GM18861 (cell line): ENCODE results near the gene ZNF569.
"Not testable (repeated sequence)": the region's sequence is repeated elsewhere in the genome, so short reads cannot be mapped to it uniquely, and the experiment has no call there.

ENCODE experiments used
- ATAC-seq: cut with Tn5 transposase; IDR thresholded peaks from one replicate; pipeline ENCODE4 v1.9.1; 2021; ENCODE audit not compliant: unreplicated experiment

The ZNF569 gene

GRCh38 chr19:37466798-37467607 is at the start of gene ZNF569:
Gene ZNF569 (minus strand): TSS chr19:37467444. CDS start chr19:37444921, 22,523 bp downstream.
- ATAC-seq = peak; percentile 46

- ATAC-seq = no peak
Observed at GRCh38 chr19:37513397-37513796, 46.2 kb upstream of the ZNF569 start.

DNA sequence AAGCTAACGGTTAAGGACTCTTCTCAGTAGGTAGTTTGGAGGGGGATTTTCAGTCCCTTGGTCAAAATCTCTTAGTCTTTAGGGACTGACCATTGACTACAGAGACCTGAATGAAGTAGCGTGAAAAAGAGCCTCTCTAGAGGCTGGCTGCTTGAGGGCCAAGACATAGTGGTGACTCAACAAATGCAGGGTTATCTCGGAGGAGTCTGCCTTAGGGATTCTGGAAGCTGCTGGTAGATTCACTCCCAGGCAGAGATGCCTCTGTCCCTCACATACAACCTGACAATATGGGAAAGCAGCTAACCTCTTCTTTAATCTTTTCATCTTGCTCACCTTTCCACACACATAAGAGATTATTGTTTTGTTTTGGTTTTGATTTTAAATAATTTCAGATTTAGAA is 44.6 kb upstream of the ZNF569 start:
- no peak for ATAC-seq

DNA sequence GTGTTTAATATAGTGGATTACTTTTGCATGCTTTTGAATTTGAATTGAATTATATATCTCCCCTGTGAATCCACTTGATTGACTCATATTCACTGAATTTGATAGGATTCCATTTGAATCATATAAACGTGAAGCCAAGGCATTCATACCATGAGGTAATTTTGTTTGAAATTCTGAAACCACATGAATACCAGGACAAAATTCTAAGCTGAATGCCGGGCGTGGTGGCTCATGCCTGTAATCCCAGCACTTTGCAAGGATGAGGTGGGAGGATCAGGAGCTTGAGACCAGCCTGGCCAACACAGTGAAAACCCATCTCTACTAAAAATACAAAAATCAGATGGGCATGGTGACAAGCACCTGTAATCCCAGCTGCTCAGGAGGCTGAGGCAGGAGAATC is 43.9 kb upstream of the ZNF569 start:
- no peak for ATAC-seq

- no peak for ATAC-seq
Observed at GRCh38 chr19:37507167-37507464, 39.9 kb upstream of the ZNF569 start.

DNA sequence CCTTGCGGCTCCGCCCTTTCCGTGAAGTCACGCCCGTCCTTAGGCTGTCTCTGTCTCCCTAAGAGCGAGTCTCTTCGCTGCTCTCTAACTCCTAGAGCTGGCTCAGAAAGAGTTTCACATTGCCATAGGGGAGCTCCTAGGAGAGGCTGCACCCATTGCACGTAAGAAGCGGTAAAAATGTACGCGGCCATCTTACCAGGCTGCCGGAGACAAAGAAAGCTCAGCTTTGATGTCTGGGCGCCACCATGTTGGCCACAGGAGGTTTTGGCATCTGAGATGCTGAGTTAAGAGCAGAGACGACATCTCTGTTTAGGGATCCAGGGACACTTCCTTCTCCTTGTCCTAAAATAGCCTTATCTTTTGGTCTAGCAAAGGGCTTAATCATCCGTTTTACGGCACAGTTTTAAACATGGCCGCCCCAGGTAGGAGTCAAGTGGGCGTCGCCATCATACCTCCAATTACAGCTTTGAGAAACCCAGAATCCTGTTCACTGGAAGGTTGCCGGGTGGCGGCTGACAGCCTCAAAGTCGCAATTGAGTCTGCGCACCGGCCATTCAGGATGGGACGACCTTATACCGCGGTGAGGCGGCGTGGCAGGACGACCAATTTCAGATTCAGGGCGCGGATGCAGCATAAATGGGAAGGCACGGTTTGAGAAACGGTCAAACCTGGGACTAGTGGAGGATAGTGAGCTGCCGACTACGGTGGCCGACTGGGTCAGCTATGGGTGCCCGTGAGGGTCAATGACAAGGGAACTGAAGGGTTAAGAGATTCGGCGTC is 39.3 kb upstream of the ZNF569 start, which contains the start of gene ZNF793:
Gene ZNF793, plus strand, starts transcription at position 553 of the 780 bp plus-strand sequence. CDS start 16,501 bp downstream, outside the sequence.
- no peak for ATAC-seq

- no peak for ATAC-seq
Observed at GRCh38 chr19:37505958-37506386, 38.7 kb upstream of the ZNF569 start.

GRCh38 chr19:37492213-37492612 is 25.0 kb upstream of the ZNF569 start:
- ATAC-seq = no peak

GRCh38 chr19:37484406-37485168 is 17.3 kb upstream of the ZNF569 start:
- no peak for ATAC-seq

DNA sequence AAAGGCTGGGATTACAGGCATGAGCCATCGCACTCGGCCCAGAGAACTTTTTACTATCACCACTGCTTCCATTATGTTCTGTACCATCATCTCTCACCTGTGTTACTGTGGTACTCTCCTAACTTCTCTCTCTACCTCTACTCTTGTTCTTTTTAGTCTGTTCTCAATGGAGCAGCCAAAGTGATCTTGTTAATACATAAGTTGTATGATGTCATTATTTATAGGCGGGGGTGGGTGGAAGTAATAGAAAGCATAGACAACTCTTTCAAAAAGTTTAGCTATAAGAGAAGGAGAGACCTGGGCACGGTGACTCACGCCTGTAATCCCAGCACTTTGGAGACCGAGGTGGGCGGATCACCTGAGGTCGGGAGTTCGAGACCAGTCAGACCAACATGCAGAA is 4.9 kb upstream of the ZNF569 start:
- no peak for ATAC-seq

- no peak for ATAC-seq
Observed at GRCh38 chr19:37470216-37470615, 3.0 kb upstream of the ZNF569 start.

GRCh38 chr19:37468961-37469777 is 1.9 kb upstream of the ZNF569 start, which contains the start of gene ZNF570:
Gene ZNF570 (plus strand): TSS chr19:37469356. CDS start chr19:37470355, 999 bp downstream.
- peak; percentile 63 for ATAC-seq

DNA sequence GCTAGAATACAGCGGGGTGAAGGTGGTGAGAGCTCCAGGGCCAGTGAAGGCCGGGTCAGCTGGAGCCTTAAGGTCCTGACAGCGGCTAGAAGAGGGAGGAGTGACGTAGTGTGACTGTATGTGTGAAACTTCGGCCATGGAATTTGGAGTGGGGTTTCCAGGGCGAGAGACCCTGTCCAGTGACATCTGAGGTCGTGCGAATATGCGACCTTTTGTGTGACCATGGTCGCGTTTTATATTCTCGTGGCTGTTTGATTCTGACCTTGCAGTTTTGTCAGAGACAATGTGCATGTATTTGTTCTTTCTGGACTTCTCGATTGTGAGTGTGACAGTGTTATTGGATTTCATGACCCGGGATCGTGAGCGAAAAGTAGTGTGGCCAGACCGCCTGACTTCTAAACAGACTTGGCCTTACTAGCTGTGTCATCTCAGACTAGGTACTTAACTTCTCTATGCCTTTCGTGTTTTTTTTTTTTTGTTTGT is 405 bp upstream of the ZNF569 start:
- ATAC-seq = no peak

GRCh38 chr19:37466277-37466797 is 907 bp downstream of the ZNF569 start:
- no peak for ATAC-seq

DNA sequence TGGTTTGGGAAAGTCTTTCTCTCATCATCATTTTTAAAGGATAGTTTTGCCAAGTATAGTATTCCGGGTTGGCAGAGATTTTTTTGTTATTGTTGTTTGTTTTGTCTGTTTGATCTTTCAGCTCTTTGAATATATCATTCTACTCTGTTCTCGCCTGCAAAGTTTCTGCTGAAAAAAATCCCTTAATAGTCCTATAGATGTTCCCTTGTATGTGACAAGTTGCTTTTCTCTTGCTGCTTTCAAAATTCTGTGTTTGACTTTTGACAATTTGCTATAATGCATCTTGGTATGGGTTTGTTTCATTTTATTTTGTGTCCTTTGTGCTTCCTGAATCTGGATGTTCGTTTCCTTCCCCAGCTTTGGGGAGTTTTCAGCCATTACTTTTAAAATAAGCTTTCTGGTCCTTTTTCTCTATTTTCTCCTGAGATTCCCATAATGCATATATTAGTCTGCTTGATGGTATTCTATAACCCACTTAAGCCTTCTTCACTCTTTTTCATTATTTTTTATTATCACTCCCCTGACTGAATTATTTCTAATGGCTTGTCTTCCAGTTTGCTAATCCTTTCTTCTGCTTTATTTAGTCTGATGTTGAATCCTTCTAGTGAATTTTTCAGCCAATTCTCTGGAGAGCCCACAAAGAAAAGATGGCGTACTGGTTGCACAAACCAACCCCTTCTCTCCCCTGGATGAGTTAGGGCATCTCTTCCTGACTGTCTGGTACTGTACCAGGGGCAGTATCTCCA is 14.6 kb downstream of the ZNF569 start:
- no peak for ATAC-seq

DNA sequence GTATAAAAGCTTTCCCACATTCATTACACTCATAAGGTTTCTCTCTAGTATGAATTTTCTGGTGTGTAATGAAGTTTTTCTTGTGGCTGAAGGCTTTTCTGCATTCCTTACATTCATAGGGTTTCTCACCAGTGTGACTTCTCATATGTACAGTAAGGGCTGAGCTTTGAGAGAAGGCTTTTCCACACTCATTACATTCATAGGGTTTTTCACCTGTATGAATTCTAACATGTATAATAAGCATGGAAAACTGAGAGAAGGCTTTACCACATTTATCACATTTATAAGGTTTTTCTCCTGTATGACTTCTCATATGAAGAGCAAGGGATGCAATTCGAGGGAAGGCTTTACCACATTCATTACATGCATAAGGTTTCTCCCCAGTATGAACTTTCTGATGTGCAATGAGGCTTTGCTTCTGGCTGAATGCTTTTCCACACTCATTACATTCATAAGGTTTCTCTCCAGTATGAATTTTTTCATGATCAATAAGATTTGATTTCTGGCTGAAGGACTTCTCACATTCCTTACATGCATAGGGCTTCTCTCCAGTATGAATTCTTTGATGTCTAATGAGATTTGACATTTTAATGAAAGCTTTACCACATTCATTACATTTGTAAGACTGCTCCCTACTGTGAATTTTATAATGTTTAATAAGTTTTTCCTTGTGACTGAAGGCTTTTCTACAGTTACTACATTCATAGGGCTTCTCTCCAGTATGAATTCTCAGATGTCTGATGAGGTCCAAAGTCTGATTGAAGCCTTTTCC is 53.7 kb downstream of the ZNF569 start:
- ATAC-seq = no peak

DNA sequence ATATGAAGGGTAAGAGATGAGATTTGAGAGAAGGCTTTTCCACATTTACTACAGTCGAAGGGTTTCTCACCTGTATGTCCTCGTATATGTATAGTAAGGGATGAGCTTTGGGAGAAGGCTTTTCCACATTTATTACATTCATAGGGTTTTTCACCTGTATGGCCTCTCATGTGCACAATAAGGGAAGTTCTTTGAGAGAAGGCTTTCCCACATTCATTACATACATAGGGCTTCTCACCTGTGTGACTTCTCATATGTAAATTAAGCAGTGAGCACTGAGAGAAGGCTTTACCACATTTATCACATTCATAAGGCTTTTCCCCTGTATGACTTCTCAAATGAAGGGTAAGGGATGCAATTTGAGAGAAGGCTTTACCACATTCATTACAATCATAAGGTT is 54.5 kb downstream of the ZNF569 start:
- ATAC-seq = no peak

DNA sequence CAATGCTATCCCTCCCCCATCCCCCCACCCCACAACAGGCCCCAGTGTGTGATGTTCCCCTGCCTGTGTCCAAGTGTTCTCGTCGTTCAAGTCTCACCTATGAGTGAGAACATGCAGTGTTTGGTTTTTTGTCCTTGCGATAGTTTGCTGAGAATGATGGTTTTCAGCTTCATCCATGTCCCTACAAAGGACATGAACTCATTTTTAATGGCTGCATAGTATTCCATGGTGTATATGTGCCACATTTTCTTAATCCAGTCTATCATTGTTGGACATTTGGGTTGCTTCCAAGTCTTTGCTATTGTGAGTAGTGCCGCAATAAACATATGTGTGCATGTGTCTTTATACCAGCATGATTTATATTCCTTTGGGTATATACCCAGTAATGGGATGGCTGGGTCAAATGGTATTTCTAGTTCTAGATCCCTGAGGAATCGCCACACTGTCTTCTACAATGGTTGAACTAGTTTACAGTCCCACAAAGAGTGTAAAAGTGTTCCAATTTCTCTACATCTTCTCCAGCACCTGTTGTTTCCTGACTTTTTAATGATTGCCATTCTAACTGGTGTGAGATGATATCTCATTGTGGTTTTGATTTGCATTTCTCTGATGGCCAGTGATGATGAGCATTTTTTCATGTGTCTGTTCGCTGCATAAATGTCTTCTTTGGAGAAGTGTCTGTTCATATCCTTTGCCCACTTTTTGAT is 61.0 kb downstream of the ZNF569 start:
- not testable (repeated sequence) for ATAC-seq
